Epithelial cell of proximal tubule (primary cell): ENCODE measurements around the gene FADS2. TPM values are rescaled to one million over a fixed set of nuclear protein-coding genes. Genes with fewer than 3 reads are reported as not detected.

Experiments used
- DNase-seq: peaks from one replicate; pipeline ENCODE4 v3.0.0-alpha.2; 2011; ENCODE audit warnings: low read depth
- H3K4me3 ChIP-seq: 2 replicates; pipeline ENCODE4 v1.5.1; 2011; ENCODE audit warnings: low read depth, mild to moderate bottlenecking, low read length
- CTCF ChIP-seq: conservative IDR thresholded peaks from 2 replicates; pipeline ENCODE4 v1.5.1; 2012; ENCODE audit warnings: low read depth, mild to moderate bottlenecking, low read length
- total RNA-seq: library from RNA; depleted of rRNA; stranded (reverse); fragments of >200 nt; gene quantifications from 2 replicates; pipeline ENCODE4 v1.2.3, GENCODE V29; 2015

Gene FADS2
- total RNA-seq, 1 donor from 2014 or later, result 169 TPM

DNA sequence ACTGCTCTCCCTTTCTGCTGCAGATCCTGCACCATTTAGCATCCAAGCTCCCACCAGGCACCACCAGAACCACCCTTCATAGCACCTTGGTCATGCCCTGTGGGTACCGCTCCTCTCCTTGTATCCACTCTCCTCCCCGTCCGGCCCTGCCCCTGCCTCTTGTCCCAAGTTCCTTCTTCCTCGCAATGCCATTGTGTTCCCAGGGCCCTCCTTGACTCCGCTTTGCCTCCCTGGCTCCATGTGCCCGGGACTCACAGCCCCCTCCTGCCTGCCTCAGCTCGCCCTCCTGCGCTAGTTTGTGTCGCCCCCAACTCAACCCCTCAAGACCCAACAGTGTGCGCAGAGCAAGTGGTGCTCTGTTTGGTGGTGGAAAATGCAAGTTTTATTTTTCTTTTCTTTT, 10.8 kb downstream of the FADS2 start:
- H3K4me3 ChIP-seq, result no peak overlapping the region
- no peak for TF ChIP-seq CTCF

DNA sequence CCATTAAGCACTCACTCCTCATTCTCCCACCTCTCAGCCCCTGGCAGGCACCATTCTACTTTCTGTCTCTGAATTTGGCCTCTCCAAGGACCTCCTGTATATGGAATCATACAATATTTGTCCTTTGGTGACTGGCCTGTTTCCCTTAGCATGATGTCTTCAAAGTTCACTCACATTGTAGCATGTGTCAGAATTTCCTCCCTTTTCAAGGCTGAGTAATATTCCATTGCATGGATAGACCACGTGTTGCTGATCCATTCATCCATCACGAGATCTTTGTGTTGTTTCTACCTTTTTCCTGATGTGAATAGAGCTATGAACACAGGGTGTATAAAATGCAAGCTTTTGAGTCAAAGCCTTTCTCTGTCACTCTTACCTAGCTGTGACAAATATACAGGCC, 11.6 kb downstream of the FADS2 start:
- no peak for DNase-seq
- no peak for TF ChIP-seq CTCF
- no peak overlapping the region for H3K4me3 ChIP-seq

More for the DNA sequence above, 10.8 kb downstream of the FADS2 start:
- no peak for DNase-seq

DNA sequence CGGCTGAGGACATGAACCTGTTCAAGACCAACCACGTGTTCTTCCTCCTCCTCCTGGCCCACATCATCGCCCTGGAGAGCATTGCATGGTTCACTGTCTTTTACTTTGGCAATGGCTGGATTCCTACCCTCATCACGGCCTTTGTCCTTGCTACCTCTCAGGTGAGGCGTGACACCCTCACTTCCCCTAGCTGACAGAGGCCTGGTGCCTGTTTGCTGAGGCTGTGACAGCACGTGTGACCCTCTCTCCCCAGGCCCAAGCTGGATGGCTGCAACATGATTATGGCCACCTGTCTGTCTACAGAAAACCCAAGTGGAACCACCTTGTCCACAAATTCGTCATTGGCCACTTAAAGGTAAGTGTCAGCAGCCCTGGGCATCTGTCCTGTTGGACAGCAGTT, 12.3 kb downstream of the FADS2 start:
- no peak for DNase-seq
- TF ChIP-seq CTCF, result no peak
- no peak overlapping the region for H3K4me3 ChIP-seq

GRCh38 chr11:61841636-61842527, 13.8 kb downstream of the FADS2 start:
- no peak for TF ChIP-seq CTCF
- DNase-seq, result no peak
- no peak overlapping the region for H3K4me3 ChIP-seq

- DNase-seq, result no peak
- H3K4me3 ChIP-seq, result no peak overlapping the region
- TF ChIP-seq CTCF, result no peak
Measured at GRCh38 chr11:61842528-61842820, 14.4 kb downstream of the FADS2 start.

- no peak overlapping the region for H3K4me3 ChIP-seq
- no peak for TF ChIP-seq CTCF
- DNase-seq, result no peak
Measured at GRCh38 chr11:61844909-61845565, 16.9 kb downstream of the FADS2 start.
